Stimulated activated CD8-positive, alpha-beta memory T cell treated with anti-CD3 and anti-CD28 coated beads, Interleukin-7, amount 100 ng/mL, for 1 hour (primary cell): ENCODE results near the gene USP15.
"Not testable (repeated sequence)": the region's sequence is repeated elsewhere in the genome, so short reads cannot be mapped to it uniquely, and the experiment has no call there.

Experiments used
- DNase-seq, 2 donors: peaks; one replicate each; pipeline ENCODE4 v3.0.0-alpha.2; 2020; ENCODE audit warnings: low read depth in 2 of 2

Gene USP15

GRCh38 chr12:62448436-62448835, 188.2 kb downstream of the USP15 start:
- DNase-seq, result no peak

GRCh38 chr12:62455429-62455828, 195.2 kb downstream of the USP15 start:
- DNase-seq, result not testable (repeated sequence)

GRCh38 chr12:62458626-62459025, 198.4 kb downstream of the USP15 start:
- DNase-seq, result no peak

GRCh38 chr12:62459976-62460375, 199.8 kb downstream of the USP15 start:
- DNase-seq, result no peak

- not testable (repeated sequence) for DNase-seq
These were observed 201.1 kb downstream of the USP15 start for GRCh38 chr12:62461171-62461837.

GRCh38 chr12:62463252-62463651, 203.0 kb downstream of the USP15 start:
- not testable (repeated sequence) for DNase-seq
